Measurements from ENCODE around the gene SFT2D1. TPM values are rescaled to one million over a fixed set of nuclear protein-coding genes. Genes with fewer than 3 reads are reported as not detected.

SFT2D1 gene
- total and polyA plus RNA-seq, 9 of the 15 experiments (the other 6 are each of a cell fraction or from before 2014, with no cell fraction given) = 54.4 to 140 (median 74.6) TPM

DNA sequence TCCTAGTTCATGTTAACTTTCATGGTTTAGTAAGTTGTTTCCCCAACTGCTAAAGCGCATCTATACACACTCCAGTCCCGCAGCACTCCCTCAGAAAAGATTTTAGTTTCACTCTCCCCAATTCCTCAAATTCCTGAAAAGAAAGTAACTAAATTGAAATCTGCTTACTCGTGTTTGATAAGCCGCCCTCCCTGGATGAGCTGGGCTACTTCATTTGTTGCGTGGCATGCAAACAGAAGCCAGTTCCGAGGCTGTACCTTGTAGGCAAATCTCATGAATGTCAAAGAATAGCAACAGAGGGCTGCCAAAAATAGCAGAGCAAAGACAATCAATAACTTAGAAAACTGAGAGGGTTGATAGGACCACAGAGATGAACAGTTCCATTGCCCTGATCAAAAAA lies 23.5 kb upstream of the SFT2D1 start:
- Histone ChIP-seq H3K36me3 (ENCODE audit: control insufficient read depth, insufficient read depth, low read length) (peaks cover 44% of the 10 kb centered on the region; the same call in 2 of the 3 replicates), H3K79me2 (ENCODE audit: control insufficient read depth, insufficient read depth, low read length) (no peaks in the 10 kb centered on the region), H3K9ac (ENCODE audit: insufficient read depth in 1 of 2, low read depth in 2 of 2, low read length in 2 of 2) (no peak overlapping the region), H3K9me1 (ENCODE audit: control insufficient read depth, insufficient read depth, low read length) (no peaks in the 10 kb centered on the region), H3K4me1 (replicated peaks in 1 of 2; ENCODE audit: control insufficient read depth in 2 of 2, insufficient read depth in 2 of 2, low read length in 2 of 2) (no peaks in the 10 kb centered on the region; a peak in 1 of 5 replicates), H3K9me3 (replicated peaks; ENCODE audit: control insufficient read depth, insufficient read depth, low read depth, low read length) (no peaks in the 10 kb centered on the region), H2AFZ (ENCODE audit: low read depth, low read length) (no peak overlapping the region), H3K4me3 (no peak overlapping the region), H3K4me2 (ENCODE audit: insufficient read depth, low read length) (no peak overlapping the region), H3K27me3 (ENCODE audit: control insufficient read depth in 2 of 2, insufficient read depth in 2 of 2, low read length in 2 of 2) (no peaks in the 10 kb centered on the region), H3K27ac (ENCODE audit: extremely low read depth, low read depth, low read length) (no peak overlapping the region), H4K20me1 (replicated peaks; ENCODE audit: control insufficient read depth, insufficient read depth, low read length) (no peaks in the 10 kb centered on the region)
- intact Hi-C loops (cut with micrococcal nuclease) (no loop called here), in situ Hi-C loops (cut with MboI) (no loop called here)
- DNase-seq (ENCODE audit: extremely low read depth in 1 of 4, low spot score in 3 of 4) (no peak), ATAC-seq (no peak), FAIRE-seq (no peak)
- POLR2A ChIA-PET = interaction anchor here (0.9 kb wide), 1 partner anchor 16 kb away, joined by 4 read pairs; no protein-coding TSS in a partner anchor
- TF ChIP-seq ZBTB17 (CRISPR knock-in tag; IDR thresholded peaks at IDR 0.05) (no peak), HSF4 (CRISPR knock-in tag; IDR thresholded peaks at IDR 0.05; ENCODE audit: borderline replicate concordance) (no peak), RUNX1 (IDR thresholded peaks at IDR 0.05; ENCODE audit: low read depth) (no peak), GATAD2B (IDR thresholded peaks at IDR 0.05; ENCODE audit: borderline replicate concordance) (no peak), SOX6 (IDR thresholded peaks at IDR 0.05) (no peak), MNT (conservative IDR thresholded peaks at IDR 0.05) (no peak), ZNF3 (CRISPR knock-in tag; IDR thresholded peaks at IDR 0.05) (no peak), ZNF324 (CRISPR knock-in tag; IDR thresholded peaks at IDR 0.05) (no peak), ZNF766 (CRISPR knock-in tag; conservative IDR thresholded peaks at IDR 0.05) (no peak), FOXO4 (CRISPR knock-in tag; IDR thresholded peaks at IDR 0.05) (no peak), MCM7 (IDR thresholded peaks at IDR 0.05) (no peak), ZNF586 (CRISPR knock-in tag; conservative IDR thresholded peaks at IDR 0.05) (no peak), PYGO2 (tag; IDR thresholded peaks at IDR 0.05) (no peak), CHD4 (IDR thresholded peaks at IDR 0.05; ENCODE audit: insufficient read depth, insufficient replicate concordance, low read depth, low read length, poor library complexity, severe bottlenecking) (no peak)
- TF ChIP-seq, protein P1, sequence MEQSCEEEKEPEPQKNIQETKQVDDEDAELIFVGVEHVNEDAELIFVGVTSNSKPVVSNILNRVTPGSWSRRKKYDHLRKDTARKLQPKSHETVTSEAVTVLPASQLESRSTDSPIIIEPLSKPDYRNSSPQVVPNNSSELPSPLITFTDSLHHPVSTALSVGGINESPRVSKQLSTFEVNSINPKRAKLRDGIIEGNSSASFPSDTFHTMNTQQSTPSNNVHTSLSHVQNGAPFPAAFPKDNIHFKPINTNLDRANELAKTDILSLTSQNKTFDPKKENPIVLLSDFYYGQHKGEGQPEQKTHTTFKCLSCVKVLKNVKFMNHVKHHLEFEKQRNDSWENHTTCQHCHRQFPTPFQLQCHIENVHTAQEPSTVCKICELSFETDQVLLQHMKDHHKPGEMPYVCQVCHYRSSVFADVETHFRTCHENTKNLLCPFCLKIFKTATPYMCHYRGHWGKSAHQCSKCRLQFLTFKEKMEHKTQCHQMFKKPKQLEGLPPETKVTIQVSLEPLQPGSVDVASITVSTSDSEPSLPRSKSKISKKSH (CRISPR knock-in tag; IDR thresholded peaks at IDR 0.05) = no peak
- TF ChIP-seq, protein P2, sequence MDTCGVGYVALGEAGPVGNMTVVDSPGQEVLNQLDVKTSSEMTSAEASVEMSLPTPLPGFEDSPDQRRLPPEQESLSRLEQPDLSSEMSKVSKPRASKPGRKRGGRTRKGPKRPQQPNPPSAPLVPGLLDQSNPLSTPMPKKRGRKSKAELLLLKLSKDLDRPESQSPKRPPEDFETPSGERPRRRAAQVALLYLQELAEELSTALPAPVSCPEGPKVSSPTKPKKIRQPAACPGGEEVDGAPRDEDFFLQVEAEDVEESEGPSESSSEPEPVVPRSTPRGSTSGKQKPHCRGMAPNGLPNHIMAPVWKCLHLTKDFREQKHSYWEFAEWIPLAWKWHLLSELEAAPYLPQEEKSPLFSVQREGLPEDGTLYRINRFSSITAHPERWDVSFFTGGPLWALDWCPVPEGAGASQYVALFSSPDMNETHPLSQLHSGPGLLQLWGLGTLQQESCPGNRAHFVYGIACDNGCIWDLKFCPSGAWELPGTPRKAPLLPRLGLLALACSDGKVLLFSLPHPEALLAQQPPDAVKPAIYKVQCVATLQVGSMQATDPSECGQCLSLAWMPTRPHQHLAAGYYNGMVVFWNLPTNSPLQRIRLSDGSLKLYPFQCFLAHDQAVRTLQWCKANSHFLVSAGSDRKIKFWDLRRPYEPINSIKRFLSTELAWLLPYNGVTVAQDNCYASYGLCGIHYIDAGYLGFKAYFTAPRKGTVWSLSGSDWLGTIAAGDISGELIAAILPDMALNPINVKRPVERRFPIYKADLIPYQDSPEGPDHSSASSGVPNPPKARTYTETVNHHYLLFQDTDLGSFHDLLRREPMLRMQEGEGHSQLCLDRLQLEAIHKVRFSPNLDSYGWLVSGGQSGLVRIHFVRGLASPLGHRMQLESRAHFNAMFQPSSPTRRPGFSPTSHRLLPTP (IDR thresholded peaks at IDR 0.05; ENCODE audit: borderline replicate concordance, extremely low read depth, insufficient read length) = no peak
- WGBS (ENCODE audit: insufficient coverage, low coverage, missing lambda C conversion rate) = 89% methylated on average over 6 of the region's 6 CpGs
- no TSS peak for BruUV-seq (replicated peaks)
- CTCF ChIA-PET (ENCODE audit: low intra/inter-chr PET ratio) = no interaction called here
